Measurements from ENCODE around the gene PDE4D. TPM values are rescaled to one million over a fixed set of nuclear protein-coding genes. Genes with fewer than 3 reads are reported as not detected.
A peak's percentile ranks its signal among the peaks of the same experiment; 100 is the strongest.

The PDE4D gene
- total RNA-seq, 1 donor from 2014 or later: 14.2 TPM

- H3K4me3 ChIP-seq (ENCODE audit: insufficient read depth, low read depth, low read length): no peak overlapping the region
- H3K27ac ChIP-seq (ENCODE audit: low read depth, low read length): no peak overlapping the region
- H2AFZ ChIP-seq (ENCODE audit: low read depth, low read length): no peak overlapping the region
- H3K9me3 ChIP-seq (ENCODE audit: insufficient read depth, low read depth, low read length): no peaks in the 10 kb centered on the region
- no peak overlapping the region for H3K4me2 ChIP-seq (ENCODE audit: low read length)
- H4K20me1 ChIP-seq (ENCODE audit: insufficient read depth, low read length): no peaks in the 10 kb centered on the region
- no peaks in the 10 kb centered on the region for H3K4me1 ChIP-seq (ENCODE audit: insufficient read depth, low read length)
- no peaks in the 10 kb centered on the region for H3K36me3 ChIP-seq (ENCODE audit: insufficient read depth, low read length)
- H3K36me3 Mint-ChIP-seq (ENCODE audit: low read depth, unreplicated experiment): peaks cover 2% of the 10 kb centered on the region
- H3K9ac ChIP-seq (ENCODE audit: low read length): no peak overlapping the region
- H3K79me2 ChIP-seq (ENCODE audit: insufficient read depth, low read length): no peaks in the 10 kb centered on the region
- no peak overlapping the region for H3K27ac Mint-ChIP-seq (ENCODE audit: unreplicated experiment)
- H3K9me3 Mint-ChIP-seq (ENCODE audit: unreplicated experiment): no peaks in the 10 kb centered on the region
- no peak for DNase-seq (ENCODE audit: low read depth)
- peaks cover 2% of the 10 kb centered on the region for H3K27me3 Mint-ChIP-seq (ENCODE audit: low read depth, unreplicated experiment)
- peaks cover 14% of the 10 kb centered on the region for H3K4me1 Mint-ChIP-seq (ENCODE audit: low read depth, unreplicated experiment)
- no peaks in the 10 kb centered on the region for H3K27me3 ChIP-seq (ENCODE audit: insufficient read depth, low read length)
- TF ChIP-seq CTCF (IDR thresholded peaks at IDR 0.05; ENCODE audit: insufficient read depth, low read depth, low read length) (no peak), EZH2 (IDR thresholded peaks at IDR 0.05; ENCODE audit: insufficient read depth, low read length) (no peak)
- no peak for FAIRE-seq
- no peak overlapping the region for H3K4me3 Mint-ChIP-seq (ENCODE audit: unreplicated experiment)
Measured at GRCh38 chr5:58968350-58968749, 925.2 kb downstream of the PDE4D start.

- no peaks in the 10 kb centered on the region for H3K27me3 ChIP-seq (ENCODE audit: insufficient read depth, low read length)
- H3K4me2 ChIP-seq (ENCODE audit: low read length): no peak overlapping the region
- Mint-ChIP-seq H3K4me3 (ENCODE audit: unreplicated experiment) (no peak overlapping the region), H3K9me3 (ENCODE audit: unreplicated experiment) (no peaks in the 10 kb centered on the region), H3K27me3 (ENCODE audit: low read depth, unreplicated experiment) (peaks cover 2% of the 10 kb centered on the region), H3K4me1 (ENCODE audit: low read depth, unreplicated experiment) (peaks cover 15% of the 10 kb centered on the region), H3K27ac (ENCODE audit: unreplicated experiment) (no peak overlapping the region), H3K36me3 (ENCODE audit: low read depth, unreplicated experiment) (peaks cover 2% of the 10 kb centered on the region)
- H3K4me3 ChIP-seq (ENCODE audit: insufficient read depth, low read depth, low read length): no peak overlapping the region
- H4K20me1 ChIP-seq (ENCODE audit: insufficient read depth, low read length): no peaks in the 10 kb centered on the region
- no peaks in the 10 kb centered on the region for H3K4me1 ChIP-seq (ENCODE audit: insufficient read depth, low read length)
- H3K79me2 ChIP-seq (ENCODE audit: insufficient read depth, low read length): no peaks in the 10 kb centered on the region
- no peaks in the 10 kb centered on the region for H3K9me3 ChIP-seq (ENCODE audit: insufficient read depth, low read depth, low read length)
- no peak overlapping the region for H2AFZ ChIP-seq (ENCODE audit: low read depth, low read length)
- no peak overlapping the region for H3K9ac ChIP-seq (ENCODE audit: low read length)
- FAIRE-seq (no peak), DNase-seq (ENCODE audit: low read depth) (no peak)
- TF ChIP-seq EZH2 (IDR thresholded peaks at IDR 0.05; ENCODE audit: insufficient read depth, low read length) (no peak), CTCF (IDR thresholded peaks at IDR 0.05; ENCODE audit: insufficient read depth, low read depth, low read length) (no peak)
- H3K27ac ChIP-seq (ENCODE audit: low read depth, low read length): no peak overlapping the region
- H3K36me3 ChIP-seq (ENCODE audit: insufficient read depth, low read length): no peaks in the 10 kb centered on the region
Measured at GRCh38 chr5:58967597-58968281, 925.8 kb downstream of the PDE4D start.

- FAIRE-seq (no peak), DNase-seq (ENCODE audit: low read depth) (no peak)
- no peaks in the 10 kb centered on the region for H3K27me3 ChIP-seq (ENCODE audit: insufficient read depth, low read length)
- Mint-ChIP-seq H3K9me3 (ENCODE audit: unreplicated experiment) (no peaks in the 10 kb centered on the region), H3K36me3 (ENCODE audit: low read depth, unreplicated experiment) (peaks cover 2% of the 10 kb centered on the region), H3K27me3 (ENCODE audit: low read depth, unreplicated experiment) (peaks cover 2% of the 10 kb centered on the region), H3K4me3 (ENCODE audit: unreplicated experiment) (no peak overlapping the region), H3K4me1 (ENCODE audit: low read depth, unreplicated experiment) (peaks cover 11% of the 10 kb centered on the region), H3K27ac (ENCODE audit: unreplicated experiment) (peak overlapping the region; percentile 44)
- H3K79me2 ChIP-seq (ENCODE audit: insufficient read depth, low read length): no peaks in the 10 kb centered on the region
- no peaks in the 10 kb centered on the region for H3K4me1 ChIP-seq (ENCODE audit: insufficient read depth, low read length)
- no peak overlapping the region for H3K4me2 ChIP-seq (ENCODE audit: low read length)
- H3K9me3 ChIP-seq (ENCODE audit: insufficient read depth, low read depth, low read length): no peaks in the 10 kb centered on the region
- no peaks in the 10 kb centered on the region for H4K20me1 ChIP-seq (ENCODE audit: insufficient read depth, low read length)
- TF ChIP-seq CTCF (IDR thresholded peaks at IDR 0.05; ENCODE audit: insufficient read depth, low read depth, low read length) (no peak), EZH2 (IDR thresholded peaks at IDR 0.05; ENCODE audit: insufficient read depth, low read length) (no peak)
- no peaks in the 10 kb centered on the region for H3K36me3 ChIP-seq (ENCODE audit: insufficient read depth, low read length)
- no peak overlapping the region for H3K27ac ChIP-seq (ENCODE audit: low read depth, low read length)
- H3K4me3 ChIP-seq (ENCODE audit: insufficient read depth, low read depth, low read length): no peak overlapping the region
- no peak overlapping the region for H2AFZ ChIP-seq (ENCODE audit: low read depth, low read length)
- H3K9ac ChIP-seq (ENCODE audit: low read length): no peak overlapping the region
Measured at GRCh38 chr5:58965677-58966414, 927.7 kb downstream of the PDE4D start.

All from astrocyte (in vitro differentiated cells and primary cell).